NCI-H82 treated with DMSO at 0.1 percent for 48 hours (cell line): ENCODE data around the gene ANKRD39.

Source experiments
- DNase-seq: peaks from one replicate; lab custom pipeline; 2025; ENCODE audit not compliant: unreplicated experiment; lab: John Stamatoyannopoulos, UW

The ANKRD39 gene

GRCh38 chr2:96888072-96889011 is 30.5 kb upstream of the ANKRD39 start:
- no peak for DNase-seq

GRCh38 chr2:96887493-96888012 is 29.7 kb upstream of the ANKRD39 start:
- no peak for DNase-seq

- no peak for DNase-seq
Observed at GRCh38 chr2:96885432-96886347, 27.9 kb upstream of the ANKRD39 start.

- DNase-seq: no peak
Observed at GRCh38 chr2:96884299-96885094, 26.7 kb upstream of the ANKRD39 start.

- DNase-seq: no peak
Observed at GRCh38 chr2:96883306-96883705, 25.5 kb upstream of the ANKRD39 start.

- no peak for DNase-seq
Observed at GRCh38 chr2:96882906-96883305, 25.1 kb upstream of the ANKRD39 start.

- DNase-seq: no peak
Observed at GRCh38 chr2:96882230-96882629, 24.4 kb upstream of the ANKRD39 start.

GRCh38 chr2:96881349-96882195 is 23.8 kb upstream of the ANKRD39 start:
- peak; percentile 31 for DNase-seq

- no peak for DNase-seq
Observed at GRCh38 chr2:96880891-96881273, 23.1 kb upstream of the ANKRD39 start.

GRCh38 chr2:96879545-96880040 is 21.8 kb upstream of the ANKRD39 start:
- no peak for DNase-seq

- no peak for DNase-seq
Observed at GRCh38 chr2:96878796-96879544, 21.2 kb upstream of the ANKRD39 start.

GRCh38 chr2:96878171-96878570 is 20.4 kb upstream of the ANKRD39 start:
- no peak for DNase-seq

- DNase-seq: no peak
Observed at GRCh38 chr2:96877631-96878092, 19.8 kb upstream of the ANKRD39 start.

GRCh38 chr2:96877042-96877451 is 19.2 kb upstream of the ANKRD39 start:
- no peak for DNase-seq

GRCh38 chr2:96876269-96877041 is 18.6 kb upstream of the ANKRD39 start:
- DNase-seq: no peak

GRCh38 chr2:96875498-96876268 is 17.9 kb upstream of the ANKRD39 start:
- DNase-seq: peak; percentile 77

- no peak for DNase-seq
Observed at GRCh38 chr2:96874198-96874831, 16.5 kb upstream of the ANKRD39 start.
